Panc1 (cell line): ENCODE results near the gene TSHZ2. TPM values are rescaled to one million over a fixed set of nuclear protein-coding genes. Genes with fewer than 3 reads are reported as not detected.

Source experiments
- ATAC-seq: fragments of 200-7000 bp; cut with Tn5 transposase; 2 replicates; pipeline ENCODE4 v1.9.1; 2020; ENCODE audit warnings: mild to moderate bottlenecking, moderate library complexity
- BruUV-seq: library from RNA; stranded (reverse); fragments of 400-500 nt; replicated peaks from 2 replicates; lab custom pipeline; 2021; lab: Mats Ljungman, UMichigan
- CTCF ChIA-PET: fragments of 300-600 bp; sonication (Branson Sonifier 250); formaldehyde crosslinking; loops from one replicate; lab custom pipeline; 2022; ENCODE audit warnings: antibody characterized with exemption; lab: Charles Lee
- POLR2A ChIA-PET: fragments of 300-600 bp; sonication (Branson Sonifier 250); formaldehyde crosslinking; loops from one replicate; lab custom pipeline; 2022; ENCODE audit warnings: antibody characterized with exemption; lab: Charles Lee
- DNase-seq: peaks from one replicate; pipeline ENCODE4 v3.0.0-alpha.2; 2010; ENCODE audit warnings: low read depth, low spot score
- H3K27ac ChIP-seq: 2 replicates; pipeline ENCODE4 v1.5.1; 2011; ENCODE audit warnings: mild to moderate bottlenecking, low read length, inconsistent platforms
- H3K27me3 ChIP-seq: fragments of 200-500 bp; sonication (Bioruptor generic); 2 replicates; pipeline ENCODE4 v1.6.0; 2014; ENCODE audit warnings: low read length, inconsistent platforms; ENCODE audit not compliant: control insufficient read depth, insufficient read depth
- H3K36me3 ChIP-seq: fragments of 200-500 bp; sonication (Bioruptor generic); 2 replicates; pipeline ENCODE4 v1.5.1; 2014; ENCODE audit warnings: inconsistent platforms, mild to moderate bottlenecking, low read length, moderate library complexity; ENCODE audit not compliant: control insufficient read depth, insufficient read depth
- H3K4me1 ChIP-seq: 2 replicates; pipeline ENCODE4 v1.5.1; 2011; ENCODE audit warnings: inconsistent platforms, mild to moderate bottlenecking, low read length, moderate library complexity; ENCODE audit not compliant: control insufficient read depth, insufficient read depth
- H3K4me3 ChIP-seq, 2 experiments: 2 replicates each; pipeline ENCODE4 v1.5.1; 2011 to 2012; ENCODE audit warnings: low read depth in 2 of 2, low read length in 2 of 2, mild to moderate bottlenecking in 2 of 2, inconsistent platforms in 1 of 2, moderate library complexity in 1 of 2
- H3K9me3 ChIP-seq: fragments of 200-500 bp; sonication (Bioruptor generic); 2 replicates; pipeline ENCODE4 v1.5.1; 2014; ENCODE audit warnings: low read depth, mild to moderate bottlenecking, inconsistent platforms, low read length, moderate library complexity; ENCODE audit not compliant: control insufficient read depth, insufficient read depth
- POLR2AphosphoS5 ChIP-seq: IDR thresholded peaks from 2 replicates; pipeline ENCODE4 v1.6.1; 2012; ENCODE audit warnings: mild to moderate bottlenecking, low read depth, low read length, moderate library complexity
- REST ChIP-seq, 2 experiments: IDR thresholded peaks; 2 replicates each; pipeline ENCODE4 v1.6.1; 2011 to 2012; ENCODE audit warnings: low read depth in 2 of 2, control low read depth in 1 of 2, low read length in 1 of 2, mild to moderate bottlenecking in 1 of 2, moderate library complexity in 1 of 2; ENCODE audit not compliant: insufficient read depth in 1 of 2
- SIN3A ChIP-seq: IDR thresholded peaks from 2 replicates; pipeline ENCODE4 v1.6.1; 2012; ENCODE audit warnings: low read depth, mild to moderate bottlenecking, low read length, moderate library complexity, borderline replicate concordance; ENCODE audit not compliant: insufficient read depth
- TCF7L2 ChIP-seq: IDR thresholded peaks from 2 replicates; pipeline ENCODE4 v1.6.1; 2011; ENCODE audit warnings: mild to moderate bottlenecking, low read depth, low read length, inconsistent platforms
- in situ Hi-C: cut with HindIII; loops from 2 replicates; pipeline ENCODE4 v1.10.0; 2016; ENCODE audit warnings: low sequenced_read_pairs, low pct_unique_long_range_greater_than_20kb
- intact Hi-C: fragments of 100-400 bp; cut with micrococcal nuclease; formaldehyde crosslinking; loops from one replicate; pipeline ENCODE4 v1.10.0; 2022; ENCODE audit not compliant: unreplicated experiment
- total RNA-seq: library from RNA; stranded (reverse); gene quantifications from one replicate; pipeline ENCODE4 v1.2.1, GENCODE V29; 2021; ENCODE audit not compliant: unreplicated experiment
- TF ChIP-seq, protein P1 (sequence below): fragments of 450-650 bp; IDR thresholded peaks from 2 replicates; pipeline ENCODE4 v1.5.1; 2017; ENCODE audit warnings: mild to moderate bottlenecking

Gene TSHZ2
- total RNA-seq, 1 experiment from 2014 or later: 0.36 TPM

DNA sequence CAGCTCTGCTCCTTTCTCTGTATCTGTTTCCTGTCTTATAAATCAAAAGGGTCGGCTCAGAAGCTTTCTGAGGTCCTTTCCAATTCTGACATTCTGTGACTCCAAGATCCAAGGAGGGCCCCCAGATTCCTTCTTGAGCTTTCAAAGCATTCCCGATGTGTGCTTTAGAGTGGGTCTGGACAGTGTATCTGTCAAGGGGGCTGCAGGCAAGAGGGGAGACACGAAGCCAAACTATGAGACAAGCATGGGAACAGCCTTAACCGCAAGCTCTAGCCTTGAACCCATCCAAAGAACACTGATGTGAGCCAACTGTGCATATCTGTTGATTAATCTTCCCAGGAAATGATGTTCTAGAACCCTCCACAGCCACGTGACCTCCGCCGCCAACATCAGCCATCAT lies 73.8 kb downstream of the TSHZ2 start:
- intact Hi-C loops (no loop called here), in situ Hi-C loops (no loop called here)
- Histone ChIP-seq H3K36me3 (no peaks in the 10 kb centered on the region), H3K4me1 (no peaks in the 10 kb centered on the region), H3K27ac (no peak overlapping the region), H3K9me3 (no peaks in the 10 kb centered on the region), H3K27me3 (no peaks in the 10 kb centered on the region), H3K4me3 (no peak overlapping the region)
- DNase-seq (no peak), ATAC-seq (no peak)
- TF ChIP-seq POLR2AphosphoS5: no peak
- no peak for TF ChIP-seq REST (IDR thresholded peaks at IDR 0.05; ENCODE audit: insufficient read depth in 1 of 2, low read depth in 2 of 2, low read length in 1 of 2)
- TF ChIP-seq, protein P1, sequence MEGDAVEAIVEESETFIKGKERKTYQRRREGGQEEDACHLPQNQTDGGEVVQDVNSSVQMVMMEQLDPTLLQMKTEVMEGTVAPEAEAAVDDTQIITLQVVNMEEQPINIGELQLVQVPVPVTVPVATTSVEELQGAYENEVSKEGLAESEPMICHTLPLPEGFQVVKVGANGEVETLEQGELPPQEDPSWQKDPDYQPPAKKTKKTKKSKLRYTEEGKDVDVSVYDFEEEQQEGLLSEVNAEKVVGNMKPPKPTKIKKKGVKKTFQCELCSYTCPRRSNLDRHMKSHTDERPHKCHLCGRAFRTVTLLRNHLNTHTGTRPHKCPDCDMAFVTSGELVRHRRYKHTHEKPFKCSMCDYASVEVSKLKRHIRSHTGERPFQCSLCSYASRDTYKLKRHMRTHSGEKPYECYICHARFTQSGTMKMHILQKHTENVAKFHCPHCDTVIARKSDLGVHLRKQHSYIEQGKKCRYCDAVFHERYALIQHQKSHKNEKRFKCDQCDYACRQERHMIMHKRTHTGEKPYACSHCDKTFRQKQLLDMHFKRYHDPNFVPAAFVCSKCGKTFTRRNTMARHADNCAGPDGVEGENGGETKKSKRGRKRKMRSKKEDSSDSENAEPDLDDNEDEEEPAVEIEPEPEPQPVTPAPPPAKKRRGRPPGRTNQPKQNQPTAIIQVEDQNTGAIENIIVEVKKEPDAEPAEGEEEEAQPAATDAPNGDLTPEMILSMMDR: no peak
- TF ChIP-seq TCF7L2: no peak
- TF ChIP-seq SIN3A: no peak
- no TSS peak for BruUV-seq
- ChIA-PET CTCF (no interaction called here), POLR2A (no interaction called here)

- ATAC-seq (no peak), DNase-seq (no peak)
- TF ChIP-seq REST (IDR thresholded peaks at IDR 0.05; ENCODE audit: insufficient read depth in 1 of 2, low read depth in 2 of 2, low read length in 1 of 2) (no peak), TCF7L2 (no peak), POLR2AphosphoS5 (no peak), SIN3A (no peak)
- TF ChIP-seq, protein P1: no peak
- BruUV-seq: no TSS peak
- POLR2A ChIA-PET: interaction anchor here (0.6 kb wide), 1 partner anchor 315 kb away, joined by 3 read pairs; no protein-coding TSS in a partner anchor
- in situ Hi-C loops: no loop called here
- Histone ChIP-seq H3K27ac (no peak overlapping the region), H3K9me3 (no peaks in the 10 kb centered on the region), H3K36me3 (no peaks in the 10 kb centered on the region), H3K4me1 (no peaks in the 10 kb centered on the region), H3K4me3 (no peak overlapping the region), H3K27me3 (no peaks in the 10 kb centered on the region)
- CTCF ChIA-PET: no interaction called here
- intact Hi-C loops: no loop called here
Measured at GRCh38 chr20:53047203-53047602, 75.0 kb downstream of the TSHZ2 start.
